Smooth muscle cell (in vitro differentiated cells): Measurements from ENCODE around the gene TOGARAM2. TPM values are rescaled to one million over a fixed set of nuclear protein-coding genes. Genes with fewer than 3 reads are reported as not detected.

ENCODE experiments used
- DNase-seq: peaks from one replicate; lab custom pipeline; 2025; ENCODE audit not compliant: unreplicated experiment; lab: John Stamatoyannopoulos, UW
- H2AFZ ChIP-seq: fragments of 200-600 bp; sonication (generic); 2 replicates; pipeline ENCODE4 v1.6.0; 2016; ENCODE audit warnings: antibody characterized with exemption, low read depth, mild to moderate bottlenecking
- H3F3A ChIP-seq: fragments of 200-600 bp; sonication (generic); 2 replicates; pipeline ENCODE4 v1.6.0; 2017; ENCODE audit warnings: antibody characterized with exemption, low read depth
- H3K27ac ChIP-seq: fragments of 200-600 bp; sonication (generic); 2 replicates; pipeline ENCODE4 v1.5.1; 2016; ENCODE audit warnings: low read depth, mild to moderate bottlenecking
- H3K27me3 ChIP-seq: fragments of 200-600 bp; sonication (generic); 2 replicates; pipeline ENCODE4 v1.6.1; 2016; ENCODE audit warnings: low read depth, mild to moderate bottlenecking
- H3K36me3 ChIP-seq: fragments of 200-600 bp; sonication (generic); 2 replicates; pipeline ENCODE4 v1.5.1; 2016; ENCODE audit warnings: low read depth
- H3K4me1 ChIP-seq: fragments of 200-600 bp; sonication (generic); 2 replicates; pipeline ENCODE4 v1.5.1; 2016; ENCODE audit warnings: low read depth
- H3K4me2 ChIP-seq: fragments of 200-600 bp; sonication (generic); 2 replicates; pipeline ENCODE4 v1.6.0; 2016; ENCODE audit warnings: mild to moderate bottlenecking
- H3K4me3 ChIP-seq: fragments of 200-600 bp; sonication (generic); 2 replicates; pipeline ENCODE4 v1.5.1; 2016; ENCODE audit warnings: mild to moderate bottlenecking
- H3K79me2 ChIP-seq: fragments of 200-600 bp; sonication (generic); 2 replicates; pipeline ENCODE4 v1.6.0; 2016; ENCODE audit warnings: low read depth, mild to moderate bottlenecking
- H3K9ac ChIP-seq: fragments of 200-600 bp; sonication (generic); 2 replicates; pipeline ENCODE4 v1.6.0; 2016; ENCODE audit warnings: low read depth
- H3K9me3 ChIP-seq: fragments of 200-600 bp; sonication (generic); replicated peaks from 2 replicates; pipeline ENCODE4 v1.5.1; 2016; ENCODE audit warnings: low read depth
- H4K20me1 ChIP-seq: fragments of 200-600 bp; sonication (generic); 2 replicates; pipeline ENCODE4 v1.6.0; 2016; ENCODE audit warnings: low read depth
- CTCF ChIP-seq: fragments of 200-600 bp; sonication (generic); IDR thresholded peaks from 2 replicates; pipeline ENCODE4 v1.5.1; 2017; ENCODE audit warnings: borderline replicate concordance, mild to moderate bottlenecking, antibody characterized with exemption; ENCODE audit not compliant: insufficient read depth, poor library complexity, severe bottlenecking
- WGBS: methylation state at CpG from one replicate; pipeline ENCODE4 v1.1.7; 2016; ENCODE audit warnings: low lambda C conversion rate; 5-methylcytosine and 5-hydroxymethylcytosine counted together
- polyA plus RNA-seq: library from polyadenylated mRNA; unstranded; fragments of >200 nt; fragmentation: Nextera tagmentation; extraction: Ambion mirVana; gene quantifications from 2 replicates; pipeline ENCODE4 v1.2.1, GENCODE V29; 2016
- small RNA-seq: library from RNA; depleted of rRNA; stranded (forward); fragments of <200 nt; gene quantifications from one replicate; pipeline ENCODE3, GENCODE V24; 2014
- total RNA-seq: library from RNA; depleted of rRNA; stranded (reverse); fragments of >200 nt; gene quantifications from 2 replicates; pipeline ENCODE4 v1.2.3, GENCODE V29; 2014

The TOGARAM2 gene
- total and polyA plus RNA-seq, 2 experiments from 2014 or later: 0.72 to 1.1 TPM

- Histone ChIP-seq H3K27ac (no peak overlapping the region), H3K79me2 (no peaks in the 10 kb centered on the region), H2AFZ (no peak overlapping the region), H3K4me3 (no peak overlapping the region), H3K9me3 (no peaks in the 10 kb centered on the region), H3K4me2 (no peak overlapping the region), H3K27me3 (no peaks in the 10 kb centered on the region), H3F3A (no peaks in the 10 kb centered on the region), H3K9ac (no peak overlapping the region), H4K20me1 (no peaks in the 10 kb centered on the region), H3K36me3 (no peaks in the 10 kb centered on the region), H3K4me1 (no peaks in the 10 kb centered on the region)
- no peak for TF ChIP-seq CTCF
- WGBS: 91% methylated on average over 6 of the region's 6 CpGs
- no peak for DNase-seq
Measured at GRCh38 chr2:29097569-29097968, 116.5 kb downstream of the TOGARAM2 start.

DNA sequence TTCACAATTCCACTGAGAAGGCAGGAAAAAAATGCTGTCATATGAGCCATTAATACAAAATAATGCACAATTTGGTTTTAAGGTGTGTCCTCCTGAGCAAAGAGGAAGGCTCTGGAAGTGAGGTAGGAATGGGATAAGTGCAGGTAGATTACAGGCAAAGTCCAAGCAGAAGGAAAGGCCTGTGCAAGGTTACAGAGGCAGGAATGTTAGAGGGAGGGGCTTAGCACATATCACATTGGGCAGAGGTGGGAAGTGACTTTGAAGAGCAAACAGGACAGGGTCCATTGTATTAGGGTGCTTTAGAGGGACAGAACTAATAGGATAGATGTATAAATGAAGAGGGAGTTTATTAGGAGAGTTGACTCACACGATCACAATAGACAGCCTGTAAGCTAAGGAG lies 119.5 kb downstream of the TOGARAM2 start:
- Histone ChIP-seq H4K20me1 (no peaks in the 10 kb centered on the region), H3K27ac (no peak overlapping the region), H3F3A (no peaks in the 10 kb centered on the region), H3K27me3 (no peaks in the 10 kb centered on the region), H3K4me1 (no peaks in the 10 kb centered on the region), H3K4me3 (no peak overlapping the region), H3K36me3 (no peaks in the 10 kb centered on the region), H3K79me2 (no peaks in the 10 kb centered on the region), H2AFZ (no peak overlapping the region), H3K9ac (no peak overlapping the region), H3K4me2 (no peak overlapping the region), H3K9me3 (no peaks in the 10 kb centered on the region)
- 94% methylated on average over 1 of the region's 1 CpG for WGBS
- DNase-seq: no peak
- no peak for TF ChIP-seq CTCF

Small RNAs within 50 kb of the gene (small RNA-seq; reads per million reads assigned to genes)
- gene RF00019: not detected

Other genes starting within 250 kb of the TOGARAM2 start
- 193 and 224 TPM in 2 replicates for gene PPP1CB, start 229.5 kb upstream of the TOGARAM2 start, total RNA-seq
- gene PPP1CB, start 229.5 kb upstream of the TOGARAM2 start, polyA plus RNA-seq: 66.8 and 92.0 TPM in 2 replicates
- gene SPDYA, start 170.5 kb upstream of the TOGARAM2 start, total RNA-seq: 1.2 and 1.9 TPM in 2 replicates
- 0.56 and 1.9 TPM in 2 replicates for gene SPDYA, start 170.5 kb upstream of the TOGARAM2 start, polyA plus RNA-seq
- gene TRMT61B, start 111.0 kb upstream of the TOGARAM2 start, total RNA-seq: 6.5 and 13.1 TPM in 2 replicates
- gene TRMT61B, start 111.0 kb upstream of the TOGARAM2 start, polyA plus RNA-seq: 8.5 and 9.7 TPM in 2 replicates
- gene WDR43, start 86.6 kb upstream of the TOGARAM2 start, total RNA-seq: 37.8 and 44.9 TPM in 2 replicates
- gene WDR43, start 86.6 kb upstream of the TOGARAM2 start, polyA plus RNA-seq: 12.5 and 27.5 TPM in 2 replicates
- not detected in 2 replicates for gene PCARE, start 93.2 kb downstream of the TOGARAM2 start, total RNA-seq
- not detected in 2 replicates for gene PCARE, start 93.2 kb downstream of the TOGARAM2 start, polyA plus RNA-seq
- 18.9 and 27.1 TPM in 2 replicates for gene CLIP4, start 134.1 kb downstream of the TOGARAM2 start, total RNA-seq
- 5.7 and 12.5 TPM in 2 replicates for gene CLIP4, start 134.1 kb downstream of the TOGARAM2 start, polyA plus RNA-seq